GM12878 (cell line): ENCODE measurements around the gene SPAG16. TPM values are rescaled to one million over a fixed set of nuclear protein-coding genes. Genes with fewer than 3 reads are reported as not detected.

Experiments
- ATAC-seq: fragments of 200-7000 bp; cut with Tn5 transposase; 3 replicates; pipeline ENCODE4 v1.9.1; 2020; ENCODE audit warnings: mild to moderate bottlenecking, moderate library complexity
- BruUV-seq: library from RNA; stranded (reverse); fragments of 400-500 nt; replicated peaks from 2 replicates; lab custom pipeline; 2021; lab: Mats Ljungman, UMichigan
- CTCF ChIA-PET: fragments of 300-600 bp; sonication (Branson Sonifier 250); formaldehyde crosslinking; extraction: SDS; loops from one replicate; lab custom pipeline; 2021; ENCODE audit warnings: inconsistent platforms; lab: Yijun Ruan, JAX
- POLR2A ChIA-PET: fragments of 350-600 bp; formaldehyde crosslinking; extraction: SDS; loops from one replicate; lab custom pipeline; 2021; ENCODE audit warnings: inconsistent platforms; lab: Charles Lee
- RAD21 ChIA-PET: fragments of 300-600 bp; sonication (Branson Sonifier 250); formaldehyde crosslinking; loops from one replicate; lab custom pipeline; 2023; ENCODE audit warnings: antibody characterized with exemption; ENCODE audit not compliant: unreplicated experiment; lab: Charles Lee
- SMC1A ChIA-PET: fragments of 300-600 bp; sonication (Branson Sonifier 250); formaldehyde crosslinking; loops from one replicate; lab custom pipeline; 2023; ENCODE audit not compliant: unreplicated experiment, uncharacterized antibody; lab: Charles Lee
- DNase-seq: peaks from one replicate; pipeline ENCODE4 v3.0.0-alpha.2; 2011; ENCODE audit warnings: low read depth, low spot score
- FAIRE-seq: peaks from 3 replicates; lab custom pipeline; 2011; peaks lifted over from hg19 to GRCh38; lab: Jason Lieb, UNC
- H2AFZ ChIP-seq: 2 replicates; pipeline ENCODE4 v1.6.0; 2011; ENCODE audit warnings: low read depth, low read length, control low read depth; ENCODE audit not compliant: control insufficient read depth
- H3K27ac ChIP-seq: 2 replicates; pipeline ENCODE4 v1.5.1; 2011; ENCODE audit warnings: control low read depth; ENCODE audit not compliant: control insufficient read depth, insufficient read depth
- H3K27me3 ChIP-seq, 2 experiments: replicated peaks in 1 of 2; 2 replicates each; pipeline versions ENCODE4 v1.6.0 to v1.6.1; 2011; ENCODE audit warnings: low read length in 1 of 2; ENCODE audit not compliant: control insufficient read depth in 2 of 2, insufficient read depth in 2 of 2
- H3K36me3 ChIP-seq, 2 experiments: 2 replicates each; pipeline ENCODE4 v1.5.1; 2011; ENCODE audit warnings: low read length in 1 of 2; ENCODE audit not compliant: control insufficient read depth in 2 of 2, insufficient read depth in 2 of 2
- H3K4me1 ChIP-seq: 2 replicates; pipeline ENCODE4 v1.6.1; 2011; ENCODE audit warnings: mild to moderate bottlenecking, low read length, moderate library complexity, mixed read lengths; ENCODE audit not compliant: control insufficient read depth, insufficient read depth
- H3K4me2 ChIP-seq: 2 replicates; pipeline ENCODE4 v1.6.0; 2011; ENCODE audit warnings: control low read depth; ENCODE audit not compliant: control insufficient read depth, insufficient read depth
- H3K4me3 ChIP-seq: fragments of 200-600 bp; sonication (generic); 2 replicates; pipeline ENCODE4 v1.5.1; 2016
- H3K79me2 ChIP-seq: 2 replicates; pipeline ENCODE4 v1.6.0; 2011; ENCODE audit warnings: low read length; ENCODE audit not compliant: control insufficient read depth, insufficient read depth
- H3K9ac ChIP-seq: 2 replicates; pipeline ENCODE4 v1.8.0; 2011; ENCODE audit warnings: low read length, control low read depth, mixed read lengths; ENCODE audit not compliant: control insufficient read depth, insufficient read depth
- H3K9me3 ChIP-seq: replicated peaks from 3 replicates; pipeline ENCODE4 v1.5.1; 2011; ENCODE audit warnings: mild to moderate bottlenecking, low read length; ENCODE audit not compliant: control insufficient read depth, insufficient read depth
- H4K20me1 ChIP-seq: 2 replicates; pipeline ENCODE4 v1.6.0; 2011; ENCODE audit not compliant: control insufficient read depth, insufficient read depth
- BHLHE40 ChIP-seq, 2 experiments: fragments of 450-650 bp in 1 of 2; IDR thresholded peaks; 2 replicates each; pipeline ENCODE4 v1.6.1; 2011 to 2017; ENCODE audit warnings: low read depth in 2 of 2, borderline replicate concordance in 1 of 2, improper control_type of control experiment in 1 of 2, low read length in 1 of 2, mild to moderate bottlenecking in 1 of 2
- CHD4 ChIP-seq: fragments of 200-600 bp; sonication (generic); IDR thresholded peaks from 2 replicates; pipeline ENCODE4 v1.6.1; 2016; ENCODE audit warnings: mild to moderate bottlenecking
- HDAC6 ChIP-seq: fragments of 200-600 bp; sonication (generic); IDR thresholded peaks from one replicate; pipeline ENCODE4 v1.8.0; 2017; ENCODE audit warnings: antibody characterized with exemption; ENCODE audit not compliant: unreplicated experiment
- IRF4 ChIP-seq: IDR thresholded peaks from 2 replicates; pipeline ENCODE4 v1.6.1; 2011; ENCODE audit warnings: low read depth, low read length
- MEF2A ChIP-seq: IDR thresholded peaks from 2 replicates; pipeline ENCODE4 v1.6.1; 2011; ENCODE audit warnings: low read depth, mild to moderate bottlenecking, low read length, moderate library complexity; ENCODE audit not compliant: insufficient read depth
- NR2F1 ChIP-seq: fragments of 450-650 bp; conservative IDR thresholded peaks from 2 replicates; pipeline ENCODE4 v1.6.1; 2017; ENCODE audit warnings: mild to moderate bottlenecking
- POLR2AphosphoS2 ChIP-seq: IDR thresholded peaks from 2 replicates; pipeline ENCODE4 v1.6.1; 2011; ENCODE audit warnings: low read depth, mild to moderate bottlenecking, low read length, improper control_type of control experiment, moderate library complexity
- SMC3 ChIP-seq: IDR thresholded peaks from 2 replicates; pipeline ENCODE4 v1.6.1; 2011; ENCODE audit warnings: low read length, improper control_type of control experiment, borderline replicate concordance
- TARDBP ChIP-seq: IDR thresholded peaks from 2 replicates; pipeline ENCODE4 v1.6.1; 2016; ENCODE audit warnings: borderline replicate concordance
- ZNF207 ChIP-seq: fragments of 450-650 bp; IDR thresholded peaks from 2 replicates; pipeline ENCODE4 v1.6.1; 2014; ENCODE audit warnings: antibody characterized with exemption, mild to moderate bottlenecking, borderline replicate concordance
- ZNF24 ChIP-seq: fragments of 450-650 bp; IDR thresholded peaks from 2 replicates; pipeline ENCODE4 v1.6.1; 2017; ENCODE audit warnings: antibody characterized with exemption, mild to moderate bottlenecking
- WGBS: methylation state at CpG from one replicate; pipeline ENCODE4 v1.1.6; 2016; ENCODE audit warnings: low lambda C conversion rate; ENCODE audit not compliant: insufficient replicate concordance, insufficient coverage; ENCODE audit errors: missing lambda C conversion rate; 5-methylcytosine and 5-hydroxymethylcytosine counted together
- in situ Hi-C: fragments of 300-500 bp; cut with MboI; formaldehyde crosslinking; loops from 9 replicates; pipeline ENCODE4 v1.14.3; 2018; ENCODE audit warnings: mixed read lengths
- intact Hi-C: fragments of 100-400 bp; cut with micrococcal nuclease; formaldehyde crosslinking; loops from one replicate; pipeline ENCODE4 v1.14.2; 2022; ENCODE audit not compliant: unreplicated experiment
- polyA plus RNA-seq, 11 experiments: library from polyadenylated mRNA; depleted of rRNA in 4 of 11; unstranded in 6 of 11; stranded (reverse) in 5 of 11; fragments of >200 nt; fragmentation: Nextera tagmentation in 4 of 11; fragmentation: Illumina TruSeq in 1 of 11; extraction: Ambion mirVana in 4 of 11; extraction: Trizol in 1 of 11; gene quantifications; 1 replicate in 1 of 11; 2 replicates in 10 of 11; pipeline versions ENCODE4 v1.2.1 to v1.2.3, GENCODE V29; 2011 to 2016; ENCODE audit warnings: inconsistent platforms in 2 of 11, missing spikeins in 2 of 11, low read depth in 1 of 11
- total RNA-seq, 4 experiments: library from RNA; depleted of rRNA in 3 of 4; stranded (reverse); fragments of >200 nt in 3 of 4; fragmentation: Illumina TruSeq in 1 of 4; extraction: Trizol in 1 of 4; gene quantifications; 2 replicates each; pipeline versions ENCODE4 v1.2.1 to v1.2.3, GENCODE V29; 2013 to 2021
- TF ChIP-seq, protein P1 (sequence below): IDR thresholded peaks from 2 replicates; pipeline ENCODE4 v1.6.1; 2011; ENCODE audit warnings: borderline replicate concordance, low read depth, mild to moderate bottlenecking, moderate library complexity, low read length; ENCODE audit not compliant: insufficient read depth, poor library complexity, severe bottlenecking
- TF ChIP-seq, protein P2 (sequence below): fragments of 150-350 bp; IDR thresholded peaks from 2 replicates; pipeline ENCODE4 v1.6.1; 2014; ENCODE audit warnings: mild to moderate bottlenecking, low read depth, low read length

SPAG16 gene
- total and polyA plus RNA-seq, 10 of the 15 experiments (the other 5 are each of a cell fraction or from before 2014, with no cell fraction given): 6.0 to 25.0 (median 15.2) TPM

DNA sequence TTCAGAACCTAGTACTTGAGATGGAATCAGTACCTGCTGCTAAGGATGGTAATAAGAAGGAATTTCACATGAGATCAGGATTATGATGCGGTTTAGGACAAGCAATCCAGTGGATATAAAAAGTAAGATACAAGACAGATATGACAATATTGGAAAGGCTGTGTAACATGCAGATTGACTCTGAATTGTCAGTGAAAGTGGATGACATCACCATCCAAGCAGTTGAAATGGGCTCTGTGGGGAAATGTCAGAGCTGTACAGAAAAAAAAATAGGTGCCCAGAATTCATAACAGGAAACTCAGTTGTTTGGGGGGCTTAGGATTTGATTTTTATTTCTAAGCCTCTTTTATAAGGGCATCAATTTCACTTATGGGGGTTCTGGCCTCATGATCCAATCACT, 438.3 kb downstream of the SPAG16 start:
- H3K4me2 ChIP-seq: no peak overlapping the region
- intact Hi-C loops (no loop called here), in situ Hi-C loops (no loop called here)
- 94% methylated on average over 1 of the region's 1 CpG for WGBS
- no peak for ATAC-seq
- H3K4me3 ChIP-seq: no peak overlapping the region
- no peaks in the 10 kb centered on the region for H3K36me3 ChIP-seq
- no peak for DNase-seq
- ChIA-PET SMC1A (interaction anchor here (1.4 to 1.7 kb wide), 2 partner anchors 13 to 17 kb away, joined by 5 read pairs; no protein-coding TSS in a partner anchor), RAD21 (interaction anchor here (0.6 kb wide), 1 partner anchor 22 kb away, joined by 3 read pairs; no protein-coding TSS in a partner anchor), POLR2A (no interaction called here), CTCF (no interaction called here)
- no peak overlapping the region for H3K9ac ChIP-seq
- H3K27ac ChIP-seq: no peak overlapping the region
- H3K27me3 ChIP-seq: no peaks in the 10 kb centered on the region
- H2AFZ ChIP-seq: no peak overlapping the region
- no peaks in the 10 kb centered on the region for H4K20me1 ChIP-seq
- peak; percentile 18 for FAIRE-seq
- no peaks in the 10 kb centered on the region for H3K4me1 ChIP-seq
- BruUV-seq: no TSS peak
- no peak for TF ChIP-seq CHD4
- TF ChIP-seq BHLHE40 (IDR thresholded peaks at IDR 0.05; ENCODE audit: borderline replicate concordance in 1 of 2, low read depth in 2 of 2, low read length in 1 of 2): no peak
- no peaks in the 10 kb centered on the region for H3K79me2 ChIP-seq
- H3K9me3 ChIP-seq: no peaks in the 10 kb centered on the region

DNA sequence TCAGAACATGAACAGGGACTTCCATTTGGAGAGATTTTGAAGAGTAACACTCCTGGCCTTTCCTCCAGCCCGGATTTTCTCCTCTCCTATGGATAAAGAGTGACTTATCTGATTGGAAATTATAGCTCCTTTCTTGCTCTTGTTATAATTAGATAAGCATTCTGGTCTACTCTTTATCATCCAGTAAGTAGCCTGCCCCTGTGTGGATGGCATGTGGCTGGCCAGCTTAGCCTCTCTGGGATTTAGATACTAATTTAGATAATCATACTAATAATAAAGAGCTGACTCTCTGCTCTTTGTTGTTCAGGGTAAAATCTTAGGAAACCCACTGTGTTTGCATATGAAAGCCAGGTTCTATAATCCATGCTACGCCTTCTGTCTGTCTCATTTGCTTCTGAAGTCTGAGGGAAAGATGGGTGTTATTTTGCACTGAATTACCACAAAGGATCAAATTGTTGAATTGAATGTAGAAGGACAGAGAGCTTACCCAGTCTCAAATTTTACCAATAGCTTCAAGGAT, 438.8 kb downstream of the SPAG16 start:
- FAIRE-seq (no peak), ATAC-seq (no peak), DNase-seq (no peak)
- RAD21 ChIA-PET: interaction anchor here (0.6 to 0.8 kb wide), 2 partner anchors 23 to 34 kb away, joined by 3 read pairs; no protein-coding TSS in a partner anchor
- Histone ChIP-seq H3K4me3 (no peak overlapping the region), H3K36me3 (no peaks in the 10 kb centered on the region), H4K20me1 (no peaks in the 10 kb centered on the region), H3K9me3 (no peaks in the 10 kb centered on the region), H3K79me2 (no peaks in the 10 kb centered on the region), H3K4me2 (no peak overlapping the region), H3K27me3 (no peaks in the 10 kb centered on the region), H3K27ac (no peak overlapping the region), H3K4me1 (no peaks in the 10 kb centered on the region), H2AFZ (no peak overlapping the region), H3K9ac (no peak overlapping the region)
- TF ChIP-seq HDAC6 (no peak), TARDBP (no peak), MEF2A (no peak), ZNF24 (no peak), SMC3 (no peak), POLR2AphosphoS2 (no peak), NR2F1 (no peak), IRF4 (no peak), ZNF207 (no peak)
- TF ChIP-seq, protein P1, sequence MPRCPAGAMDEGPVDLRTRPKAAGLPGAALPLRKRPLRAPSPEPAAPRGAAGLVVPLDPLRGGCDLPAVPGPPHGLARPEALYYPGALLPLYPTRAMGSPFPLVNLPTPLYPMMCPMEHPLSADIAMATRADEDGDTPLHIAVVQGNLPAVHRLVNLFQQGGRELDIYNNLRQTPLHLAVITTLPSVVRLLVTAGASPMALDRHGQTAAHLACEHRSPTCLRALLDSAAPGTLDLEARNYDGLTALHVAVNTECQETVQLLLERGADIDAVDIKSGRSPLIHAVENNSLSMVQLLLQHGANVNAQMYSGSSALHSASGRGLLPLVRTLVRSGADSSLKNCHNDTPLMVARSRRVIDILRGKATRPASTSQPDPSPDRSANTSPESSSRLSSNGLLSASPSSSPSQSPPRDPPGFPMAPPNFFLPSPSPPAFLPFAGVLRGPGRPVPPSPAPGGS: no peak
- TF ChIP-seq, protein P2, sequence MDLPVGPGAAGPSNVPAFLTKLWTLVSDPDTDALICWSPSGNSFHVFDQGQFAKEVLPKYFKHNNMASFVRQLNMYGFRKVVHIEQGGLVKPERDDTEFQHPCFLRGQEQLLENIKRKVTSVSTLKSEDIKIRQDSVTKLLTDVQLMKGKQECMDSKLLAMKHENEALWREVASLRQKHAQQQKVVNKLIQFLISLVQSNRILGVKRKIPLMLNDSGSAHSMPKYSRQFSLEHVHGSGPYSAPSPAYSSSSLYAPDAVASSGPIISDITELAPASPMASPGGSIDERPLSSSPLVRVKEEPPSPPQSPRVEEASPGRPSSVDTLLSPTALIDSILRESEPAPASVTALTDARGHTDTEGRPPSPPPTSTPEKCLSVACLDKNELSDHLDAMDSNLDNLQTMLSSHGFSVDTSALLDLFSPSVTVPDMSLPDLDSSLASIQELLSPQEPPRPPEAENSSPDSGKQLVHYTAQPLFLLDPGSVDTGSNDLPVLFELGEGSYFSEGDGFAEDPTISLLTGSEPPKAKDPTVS: no peak
- no TSS peak for BruUV-seq
- intact Hi-C loops: no loop called here
- CTCF ChIA-PET: no interaction called here
- 73% methylated on average over 2 of the region's 2 CpGs for WGBS
- SMC1A ChIA-PET: interaction anchor here (0.9 to 1.7 kb wide), 4 partner anchors 9 to 17 kb away, joined by 4 to 8 read pairs (median 5); no protein-coding TSS in a partner anchor
- POLR2A ChIA-PET: no interaction called here
- in situ Hi-C loops: no loop called here
